Stimulated activated CD8-positive, alpha-beta memory T cell treated with anti-CD3 and anti-CD28 coated beads, Interleukin-7, amount 100 ng/mL, for 48 hours (primary cell): ENCODE results near the gene CDK12.

Experiments
- DNase-seq, 2 donors: peaks; one replicate each; pipeline ENCODE4 v3.0.0-alpha.2; 2020; ENCODE audit warnings: low read depth in 1 of 2; ENCODE audit errors: extremely low read depth in 1 of 2

Gene CDK12

GRCh38 chr17:39548494-39549225 lies 87.4 kb downstream of the CDK12 start:
- DNase-seq, result no peak

- no peak for DNase-seq
Observed at GRCh38 chr17:39549747-39550573, 88.7 kb downstream of the CDK12 start.

- DNase-seq, result no peak
Observed at GRCh38 chr17:39551879-39552278, 90.6 kb downstream of the CDK12 start.

- DNase-seq, result no peak
Observed at GRCh38 chr17:39553341-39553945, 92.2 kb downstream of the CDK12 start.

GRCh38 chr17:39555368-39555767 lies 94.1 kb downstream of the CDK12 start:
- DNase-seq, result no peak

GRCh38 chr17:39556423-39556822 lies 95.1 kb downstream of the CDK12 start:
- no peak for DNase-seq

GRCh38 chr17:39562395-39562794 lies 101.1 kb downstream of the CDK12 start:
- DNase-seq, result no peak

- DNase-seq, result no peak
Observed at GRCh38 chr17:39562976-39563375, 101.7 kb downstream of the CDK12 start.

- no peak for DNase-seq
Observed at GRCh38 chr17:39563476-39563875, 102.2 kb downstream of the CDK12 start.

GRCh38 chr17:39564211-39564848 lies 103.0 kb downstream of the CDK12 start:
- DNase-seq, result no peak

- DNase-seq, result no peak
Observed at GRCh38 chr17:39566094-39566850, 105.0 kb downstream of the CDK12 start.

- DNase-seq, result no peak
Observed at GRCh38 chr17:39568702-39569101, 107.4 kb downstream of the CDK12 start.

GRCh38 chr17:39569126-39569525 lies 107.8 kb downstream of the CDK12 start:
- DNase-seq, result no peak

GRCh38 chr17:39572121-39572520 lies 110.8 kb downstream of the CDK12 start:
- no peak for DNase-seq

- DNase-seq, result no peak
Observed at GRCh38 chr17:39573447-39574298, 112.4 kb downstream of the CDK12 start.

- no peak for DNase-seq
Observed at GRCh38 chr17:39576187-39576586, 114.9 kb downstream of the CDK12 start.

- DNase-seq, result no peak
Observed at GRCh38 chr17:39578272-39578671, 117.0 kb downstream of the CDK12 start.

GRCh38 chr17:39579318-39580081 lies 118.2 kb downstream of the CDK12 start:
- no peak for DNase-seq

- no peak for DNase-seq
Observed at GRCh38 chr17:39580082-39580468, 118.8 kb downstream of the CDK12 start.
